HepG2 (cell line): Measurements from ENCODE around the gene URB1. TPM values are rescaled to one million over a fixed set of nuclear protein-coding genes. Genes with fewer than 3 reads are reported as not detected.
A peak's percentile ranks its signal among the peaks of the same experiment; 100 is the strongest.

ENCODE experiments used
- CENPX ChIP-seq: sonication (generic); formaldehyde crosslinking; IDR thresholded peaks from 2 replicates; pipeline ENCODE4 v1.9.0; 2021; ENCODE audit warnings: mild to moderate bottlenecking, missing genetic modification reagents, moderate library complexity
- ETV5 ChIP-seq: IDR thresholded peaks from 2 replicates; pipeline ENCODE4 v1.6.1; 2018; ENCODE audit warnings: missing biosample characterization, missing genetic modification reagents, inconsistent platforms, borderline replicate concordance
- GFI1 ChIP-seq: sonication (generic); formaldehyde crosslinking; IDR thresholded peaks from 2 replicates; pipeline ENCODE4 v1.5.0; 2020; ENCODE audit warnings: missing genetic modification reagents, mild to moderate bottlenecking, borderline replicate concordance
- HDAC1 ChIP-seq: sonication (generic); formaldehyde crosslinking; IDR thresholded peaks from 2 replicates; pipeline ENCODE4 v1.5.1; 2020; ENCODE audit warnings: mild to moderate bottlenecking, missing genetic modification reagents
- HNRNPK ChIP-seq: fragments of 200-400 bp; formaldehyde crosslinking; IDR thresholded peaks from 2 replicates; pipeline ENCODE4 v1.6.1; 2018; ENCODE audit warnings: low read length, low read depth, moderate library complexity, mild to moderate bottlenecking; ENCODE audit not compliant: poor library complexity, severe bottlenecking
- KDM1A ChIP-seq: IDR thresholded peaks from 2 replicates; pipeline ENCODE4 v1.6.1; 2016; ENCODE audit warnings: missing compliant biosample characterization
- KLF9 ChIP-seq: IDR thresholded peaks from 2 replicates; pipeline ENCODE4 v1.6.1; 2016; ENCODE audit warnings: low read depth
- PAF1 ChIP-seq: IDR thresholded peaks from 2 replicates; pipeline ENCODE4 v1.6.1; 2016; ENCODE audit warnings: missing genetic modification reagents, missing compliant biosample characterization
- PHF5A ChIP-seq: IDR thresholded peaks from one replicate; pipeline ENCODE4 v1.6.1; 2018; ENCODE audit warnings: low read depth, missing genetic modification reagents; ENCODE audit not compliant: unreplicated experiment
- PITX1 ChIP-seq: sonication (generic); formaldehyde crosslinking; IDR thresholded peaks from 2 replicates; pipeline ENCODE4 v1.5.1; 2020; ENCODE audit warnings: mild to moderate bottlenecking, missing genetic modification reagents
- PPARG ChIP-seq: conservative IDR thresholded peaks from 2 replicates; pipeline ENCODE4 v1.6.1; 2016; ENCODE audit warnings: missing biosample characterization, missing genetic modification reagents
- SOX13 ChIP-seq, 3 experiments: fragments of 450-650 bp in 1 of 3; sonication (generic) in 1 of 3; formaldehyde crosslinking in 1 of 3; IDR thresholded peaks in 2 of 3; conservative IDR thresholded peaks in 1 of 3; 2 replicates each; pipeline versions ENCODE4 v1.5.0 to v1.6.1; 2016 to 2020; ENCODE audit warnings: antibody characterized with exemption in 1 of 3, mild to moderate bottlenecking in 1 of 3, missing compliant biosample characterization in 1 of 3, missing genetic modification reagents in 1 of 3, moderate library complexity in 1 of 3
- SRF ChIP-seq: IDR thresholded peaks from 2 replicates; pipeline ENCODE4 v1.6.1; 2011; ENCODE audit warnings: mild to moderate bottlenecking, low read depth, low read length, moderate library complexity
- TP53 ChIP-seq: sonication (generic); formaldehyde crosslinking; conservative IDR thresholded peaks from 2 replicates; pipeline ENCODE4 v1.4.0; 2020; ENCODE audit warnings: missing genetic modification reagents
- ZBTB38 ChIP-seq: sonication (generic); formaldehyde crosslinking; IDR thresholded peaks from 2 replicates; pipeline ENCODE4 v1.5.1; 2020; ENCODE audit warnings: mild to moderate bottlenecking, missing genetic modification reagents
- ZFP36L1 ChIP-seq: sonication (generic); formaldehyde crosslinking; IDR thresholded peaks from 2 replicates; pipeline ENCODE4 v1.8.0; 2022; ENCODE audit warnings: mild to moderate bottlenecking, missing genetic modification reagents, moderate library complexity
- ZMYM3 ChIP-seq: sonication (generic); formaldehyde crosslinking; IDR thresholded peaks from 2 replicates; pipeline ENCODE4 v1.5.1; 2020; ENCODE audit warnings: mild to moderate bottlenecking, missing genetic modification reagents
- ZNF382 ChIP-seq: sonication (generic); formaldehyde crosslinking; IDR thresholded peaks from 2 replicates; pipeline ENCODE4 v1.5.0; 2020; ENCODE audit warnings: missing genetic modification reagents, mild to moderate bottlenecking, borderline replicate concordance
- ZNF451 ChIP-seq: sonication (generic); formaldehyde crosslinking; IDR thresholded peaks from 2 replicates; pipeline ENCODE4 v1.5.0; 2020; ENCODE audit warnings: mild to moderate bottlenecking, missing genetic modification reagents
- ZNF644 ChIP-seq: IDR thresholded peaks from 2 replicates; pipeline ENCODE4 v1.6.1; 2016; ENCODE audit warnings: low read depth
- ZNF768 ChIP-seq: sonication (generic); formaldehyde crosslinking; IDR thresholded peaks from 2 replicates; pipeline ENCODE4 v1.4.0; 2020; ENCODE audit warnings: missing genetic modification reagents
- polyA plus RNA-seq, 8 experiments: library from polyadenylated mRNA; depleted of rRNA in 3 of 8; stranded (reverse) in 7 of 8; unstranded in 1 of 8; fragments of >200 nt; fragmentation: Illumina TruSeq in 4 of 8; extraction: Trizol in 4 of 8; gene quantifications; 2 replicates each; pipeline versions ENCODE4 v1.2.1 to v1.2.3, GENCODE V29; 2011 to 2016; ENCODE audit warnings: low read depth in 4 of 8, missing spikeins in 1 of 8, mixed read lengths in 1 of 8; ENCODE audit not compliant: insufficient read depth in 1 of 8
- total RNA-seq, 5 experiments: library from RNA; depleted of rRNA; stranded (reverse); fragments of >200 nt; fragmentation: Illumina TruSeq; extraction: Trizol; gene quantifications; 2 replicates each; pipeline ENCODE4 v1.2.3, GENCODE V29; 2016; ENCODE audit warnings: low read depth in 1 of 5
- TF ChIP-seq, protein P1 (sequence below): IDR thresholded peaks from 2 replicates; pipeline ENCODE4 v1.4.0; 2020; ENCODE audit warnings: mild to moderate bottlenecking, missing genetic modification reagents
- TF ChIP-seq, protein P2 (sequence below): IDR thresholded peaks from 2 replicates; pipeline ENCODE4 v1.6.1; 2016; ENCODE audit warnings: missing genetic modification reagents, missing compliant biosample characterization
- TF ChIP-seq, protein P3 (sequence below): sonication (generic); formaldehyde crosslinking; IDR thresholded peaks from 2 replicates; pipeline ENCODE4 v1.4.0; 2020; ENCODE audit warnings: mild to moderate bottlenecking, low read depth, missing genetic modification reagents
- TF ChIP-seq, protein P4 (sequence below): IDR thresholded peaks from 2 replicates; pipeline ENCODE4 v1.6.1; 2016; ENCODE audit warnings: control low read depth
- TF ChIP-seq, protein P5 (sequence below): sonication (generic); formaldehyde crosslinking; IDR thresholded peaks from 2 replicates; pipeline ENCODE4 v1.5.0; 2020; ENCODE audit warnings: missing genetic modification reagents

URB1 gene
- total and polyA plus RNA-seq, 2 of the 13 experiments (the other 11 are each of a cell fraction or from before 2014, with no cell fraction given), result 4.5 to 16.7 TPM

DNA sequence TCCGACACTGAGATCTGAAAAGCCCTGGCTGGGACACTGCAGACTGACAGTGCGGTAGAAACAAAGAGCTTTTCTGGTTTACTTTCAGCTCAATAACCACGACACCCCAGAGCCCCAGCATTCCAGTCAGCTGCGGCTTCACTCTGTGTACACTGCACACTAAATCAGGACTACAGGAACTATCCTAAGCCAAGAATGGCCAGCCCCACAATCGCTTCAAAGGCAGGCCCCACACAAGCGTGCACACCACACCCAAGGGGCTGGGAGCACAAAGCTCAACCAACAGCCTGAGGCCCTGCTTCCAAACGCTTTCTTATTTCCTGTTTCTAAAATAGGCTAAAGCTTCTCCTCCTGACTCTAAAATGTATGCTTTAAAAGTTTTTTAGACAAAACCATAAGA, 28.4 kb downstream of the URB1 start (continued):
- TF ChIP-seq, protein P1, sequence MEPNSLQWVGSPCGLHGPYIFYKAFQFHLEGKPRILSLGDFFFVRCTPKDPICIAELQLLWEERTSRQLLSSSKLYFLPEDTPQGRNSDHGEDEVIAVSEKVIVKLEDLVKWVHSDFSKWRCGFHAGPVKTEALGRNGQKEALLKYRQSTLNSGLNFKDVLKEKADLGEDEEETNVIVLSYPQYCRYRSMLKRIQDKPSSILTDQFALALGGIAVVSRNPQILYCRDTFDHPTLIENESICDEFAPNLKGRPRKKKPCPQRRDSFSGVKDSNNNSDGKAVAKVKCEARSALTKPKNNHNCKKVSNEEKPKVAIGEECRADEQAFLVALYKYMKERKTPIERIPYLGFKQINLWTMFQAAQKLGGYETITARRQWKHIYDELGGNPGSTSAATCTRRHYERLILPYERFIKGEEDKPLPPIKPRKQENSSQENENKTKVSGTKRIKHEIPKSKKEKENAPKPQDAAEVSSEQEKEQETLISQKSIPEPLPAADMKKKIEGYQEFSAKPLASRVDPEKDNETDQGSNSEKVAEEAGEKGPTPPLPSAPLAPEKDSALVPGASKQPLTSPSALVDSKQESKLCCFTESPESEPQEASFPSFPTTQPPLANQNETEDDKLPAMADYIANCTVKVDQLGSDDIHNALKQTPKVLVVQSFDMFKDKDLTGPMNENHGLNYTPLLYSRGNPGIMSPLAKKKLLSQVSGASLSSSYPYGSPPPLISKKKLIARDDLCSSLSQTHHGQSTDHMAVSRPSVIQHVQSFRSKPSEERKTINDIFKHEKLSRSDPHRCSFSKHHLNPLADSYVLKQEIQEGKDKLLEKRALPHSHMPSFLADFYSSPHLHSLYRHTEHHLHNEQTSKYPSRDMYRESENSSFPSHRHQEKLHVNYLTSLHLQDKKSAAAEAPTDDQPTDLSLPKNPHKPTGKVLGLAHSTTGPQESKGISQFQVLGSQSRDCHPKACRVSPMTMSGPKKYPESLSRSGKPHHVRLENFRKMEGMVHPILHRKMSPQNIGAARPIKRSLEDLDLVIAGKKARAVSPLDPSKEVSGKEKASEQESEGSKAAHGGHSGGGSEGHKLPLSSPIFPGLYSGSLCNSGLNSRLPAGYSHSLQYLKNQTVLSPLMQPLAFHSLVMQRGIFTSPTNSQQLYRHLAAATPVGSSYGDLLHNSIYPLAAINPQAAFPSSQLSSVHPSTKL (CRISPR knock-in tag), result peak; percentile 63; the same call in 1 of the 2 replicates
- TF ChIP-seq PHF5A (CRISPR knock-in tag), result no peak
- peak; percentile 95 for TF ChIP-seq GFI1 (CRISPR knock-in tag)
- TF ChIP-seq SRF, result no peak
- TF ChIP-seq ZFP36L1 (CRISPR knock-in tag), result no peak
- TF ChIP-seq, protein P2, sequence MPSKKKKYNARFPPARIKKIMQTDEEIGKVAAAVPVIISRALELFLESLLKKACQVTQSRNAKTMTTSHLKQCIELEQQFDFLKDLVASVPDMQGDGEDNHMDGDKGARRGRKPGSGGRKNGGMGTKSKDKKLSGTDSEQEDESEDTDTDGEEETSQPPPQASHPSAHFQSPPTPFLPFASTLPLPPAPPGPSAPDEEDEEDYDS (CRISPR knock-in tag), result no peak
- TF ChIP-seq, protein P3, sequence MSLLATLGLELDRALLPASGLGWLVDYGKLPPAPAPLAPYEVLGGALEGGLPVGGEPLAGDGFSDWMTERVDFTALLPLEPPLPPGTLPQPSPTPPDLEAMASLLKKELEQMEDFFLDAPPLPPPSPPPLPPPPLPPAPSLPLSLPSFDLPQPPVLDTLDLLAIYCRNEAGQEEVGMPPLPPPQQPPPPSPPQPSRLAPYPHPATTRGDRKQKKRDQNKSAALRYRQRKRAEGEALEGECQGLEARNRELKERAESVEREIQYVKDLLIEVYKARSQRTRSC (CRISPR knock-in tag), result no peak
- no peak; the same call in 1 of the 2 replicates for TF ChIP-seq HDAC1 (CRISPR knock-in tag)
- TF ChIP-seq, protein P4, sequence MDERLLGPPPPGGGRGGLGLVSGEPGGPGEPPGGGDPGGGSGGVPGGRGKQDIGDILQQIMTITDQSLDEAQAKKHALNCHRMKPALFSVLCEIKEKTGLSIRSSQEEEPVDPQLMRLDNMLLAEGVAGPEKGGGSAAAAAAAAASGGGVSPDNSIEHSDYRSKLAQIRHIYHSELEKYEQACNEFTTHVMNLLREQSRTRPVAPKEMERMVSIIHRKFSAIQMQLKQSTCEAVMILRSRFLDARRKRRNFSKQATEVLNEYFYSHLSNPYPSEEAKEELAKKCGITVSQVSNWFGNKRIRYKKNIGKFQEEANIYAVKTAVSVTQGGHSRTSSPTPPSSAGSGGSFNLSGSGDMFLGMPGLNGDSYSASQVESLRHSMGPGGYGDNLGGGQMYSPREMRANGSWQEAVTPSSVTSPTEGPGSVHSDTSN (CRISPR knock-in tag), result no peak
- no peak for TF ChIP-seq PAF1 (CRISPR knock-in tag)
- no peak for TF ChIP-seq TP53 (CRISPR knock-in tag)
- no peak for TF ChIP-seq ZNF644 (CRISPR knock-in tag)
- peak; percentile 86 for TF ChIP-seq PITX1 (CRISPR knock-in tag)
- peak; percentile 57; the same call in 1 of the 2 replicates for TF ChIP-seq ZBTB38
- TF ChIP-seq HNRNPK, result no peak
- no peak for TF ChIP-seq ZNF382 (CRISPR knock-in tag)
- peak; percentile 51; the same call in 1 of the 2 replicates for TF ChIP-seq SOX13 (IDR thresholded peaks at IDR 0.05)
- TF ChIP-seq SOX13 (CRISPR knock-in tag; conservative IDR thresholded peaks at IDR 0.05 in 1 of 2, IDR thresholded peaks at IDR 0.05 in 1 of 2), result peak in 1 of 2 experiments; percentile 85; a peak in 2 of 4 replicates
- TF ChIP-seq ETV5, result peak; percentile 14; the same call in 1 of the 2 replicates
- TF ChIP-seq PPARG (CRISPR knock-in tag), result no peak
- no peak for TF ChIP-seq KDM1A (CRISPR knock-in tag)
- no peak for TF ChIP-seq ZNF768 (CRISPR knock-in tag)
- TF ChIP-seq KLF9, result no peak
- TF ChIP-seq ZMYM3 (CRISPR knock-in tag), result no peak
- no peak for TF ChIP-seq ZNF451 (CRISPR knock-in tag)
- no peak for TF ChIP-seq CENPX (CRISPR knock-in tag)
- TF ChIP-seq, protein P5, sequence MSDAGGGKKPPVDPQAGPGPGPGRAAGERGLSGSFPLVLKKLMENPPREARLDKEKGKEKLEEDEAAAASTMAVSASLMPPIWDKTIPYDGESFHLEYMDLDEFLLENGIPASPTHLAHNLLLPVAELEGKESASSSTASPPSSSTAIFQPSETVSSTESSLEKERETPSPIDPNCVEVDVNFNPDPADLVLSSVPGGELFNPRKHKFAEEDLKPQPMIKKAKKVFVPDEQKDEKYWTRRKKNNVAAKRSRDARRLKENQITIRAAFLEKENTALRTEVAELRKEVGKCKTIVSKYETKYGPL (CRISPR knock-in tag), result no peak
